ENCODE measurements around the gene SEMA3E. TPM values are rescaled to one million over a fixed set of nuclear protein-coding genes. Genes with fewer than 3 reads are reported as not detected.

Gene SEMA3E
- total RNA-seq, 1 experiment from 2014 or later: 7.3 TPM

- no TSS peak for BruUV-seq (replicated peaks)
- CTCF ChIA-PET: no interaction called here
- ATAC-seq (no peak), DNase-seq (ENCODE audit: low read depth, low spot score) (no peak)
- Histone ChIP-seq H3K4me3 (ENCODE audit: low read depth in 2 of 2, low read length in 2 of 2) (no peak overlapping the region), H3K27me3 (ENCODE audit: control insufficient read depth, insufficient read depth, low read length) (no peaks in the 10 kb centered on the region), H3K27ac (ENCODE audit: low read length) (no peak overlapping the region), H3K36me3 (ENCODE audit: control insufficient read depth, insufficient read depth, low read length) (no peaks in the 10 kb centered on the region), H3K9me3 (ENCODE audit: control insufficient read depth, insufficient read depth, low read depth, low read length) (no peaks in the 10 kb centered on the region), H3K4me1 (ENCODE audit: control insufficient read depth, insufficient read depth, low read length) (no peaks in the 10 kb centered on the region)
- POLR2A ChIA-PET: no interaction called here
- intact Hi-C loops (cut with micrococcal nuclease; ENCODE audit: unreplicated experiment): no loop called here
- TF ChIP-seq REST (IDR thresholded peaks at IDR 0.05; ENCODE audit: insufficient read depth in 1 of 2, low read depth in 2 of 2, low read length in 1 of 2) (no peak), SIN3A (IDR thresholded peaks at IDR 0.05; ENCODE audit: borderline replicate concordance, insufficient read depth, low read depth, low read length) (no peak), CTCF (IDR thresholded peaks at IDR 0.05) (no peak)
- in situ Hi-C loops (cut with HindIII; ENCODE audit: low pct_unique_long_range_greater_than_20kb, low sequenced_read_pairs): no loop called here
Observed at GRCh38 chr7:83394776-83395175, 254.2 kb downstream of the SEMA3E start.

- POLR2A ChIA-PET: no interaction called here
- ATAC-seq (no peak), DNase-seq (ENCODE audit: low read depth, low spot score) (no peak)
- Histone ChIP-seq H3K27me3 (ENCODE audit: control insufficient read depth, insufficient read depth, low read length) (no peaks in the 10 kb centered on the region), H3K36me3 (ENCODE audit: control insufficient read depth, insufficient read depth, low read length) (no peaks in the 10 kb centered on the region), H3K9me3 (ENCODE audit: control insufficient read depth, insufficient read depth, low read depth, low read length) (no peaks in the 10 kb centered on the region), H3K27ac (ENCODE audit: low read length) (no peak overlapping the region), H3K4me1 (ENCODE audit: control insufficient read depth, insufficient read depth, low read length) (no peaks in the 10 kb centered on the region), H3K4me3 (ENCODE audit: low read depth in 2 of 2, low read length in 2 of 2) (no peak overlapping the region)
- TF ChIP-seq CTCF (IDR thresholded peaks at IDR 0.05): no peak
- TF ChIP-seq REST (IDR thresholded peaks at IDR 0.05; ENCODE audit: insufficient read depth in 1 of 2, low read depth in 2 of 2, low read length in 1 of 2): no peak
- TF ChIP-seq POLR2AphosphoS5 (IDR thresholded peaks at IDR 0.05; ENCODE audit: low read depth, low read length): no peak
- in situ Hi-C loops (cut with HindIII; ENCODE audit: low pct_unique_long_range_greater_than_20kb, low sequenced_read_pairs) (no loop called here), intact Hi-C loops (cut with micrococcal nuclease; ENCODE audit: unreplicated experiment) (no loop called here)
- BruUV-seq (replicated peaks): no TSS peak
- CTCF ChIA-PET: no interaction called here
Observed at GRCh38 chr7:83388436-83388835, 260.5 kb downstream of the SEMA3E start.

All from Panc1 (cell line).